ENCODE results near the gene ENTREP1. TPM values are rescaled to one million over a fixed set of nuclear protein-coding genes. Genes with fewer than 3 reads are reported as not detected.
"Not testable (repeated sequence)": the region's sequence is repeated elsewhere in the genome, so short reads cannot be mapped to it uniquely, and the experiment has no call there.

ENTREP1 gene
- total RNA-seq, 3 donors from 2014 or later = 0.11 TPM; not detected in 2

DNA sequence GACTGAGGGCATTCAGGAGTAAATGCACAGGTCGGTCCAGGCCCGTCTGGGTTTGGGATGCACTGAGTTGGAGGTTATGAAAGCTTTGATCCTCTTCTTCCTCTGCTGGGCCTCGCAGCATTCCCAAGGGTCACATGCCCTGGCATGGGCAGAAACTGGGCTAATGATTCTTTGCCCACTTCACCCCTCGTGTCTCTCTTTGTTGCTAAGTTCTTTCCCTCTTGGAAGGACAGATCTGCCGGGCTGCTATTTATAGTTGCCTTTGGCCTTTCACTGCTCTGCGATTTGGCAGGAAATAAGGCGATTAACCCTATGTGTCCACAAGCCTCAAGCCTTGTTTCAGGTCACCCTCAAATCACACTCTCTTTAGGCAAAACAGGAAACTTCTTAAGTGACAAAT is 66.9 kb downstream of the ENTREP1 start:
- Mint-ChIP-seq H3K4me3 (no peak overlapping the region), H3K36me3 (ENCODE audit: insufficient read depth) (no peaks in the 10 kb centered on the region), H3K4me1 (ENCODE audit: low read depth) (no peaks in the 10 kb centered on the region), H3K9me3 (no peaks in the 10 kb centered on the region), H3K27me3 (ENCODE audit: low read depth) (peaks cover 12% of the 10 kb centered on the region)
- DNase-seq (no peak), ATAC-seq (no peak)

DNA sequence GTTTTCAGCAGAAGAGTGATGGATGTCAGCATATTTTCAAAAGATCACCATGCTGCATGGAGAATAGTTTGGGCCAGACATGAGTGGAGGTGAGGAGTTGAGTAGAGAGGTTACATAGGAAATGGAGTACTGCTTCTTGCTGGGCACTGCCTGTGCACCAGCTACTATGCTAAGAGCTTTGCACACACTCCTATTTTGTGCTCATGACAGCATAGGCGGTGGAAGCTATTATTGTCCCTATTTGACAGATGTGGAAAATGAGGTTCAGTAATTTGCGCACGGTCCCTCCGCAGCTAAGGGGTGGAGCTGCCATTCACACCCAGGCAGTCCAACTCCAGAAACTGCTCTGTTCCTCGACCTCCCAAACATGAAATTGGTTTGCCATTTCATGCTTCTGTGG is 67.8 kb downstream of the ENTREP1 start:
- no peaks in the 10 kb centered on the region for H3K4me1 Mint-ChIP-seq (ENCODE audit: low read depth)
- no peaks in the 10 kb centered on the region for H3K36me3 Mint-ChIP-seq (ENCODE audit: insufficient read depth)
- ATAC-seq = no peak
- H3K4me3 Mint-ChIP-seq = no peak overlapping the region
- DNase-seq = no peak
- H3K27me3 Mint-ChIP-seq (ENCODE audit: low read depth) = peaks cover 12% of the 10 kb centered on the region
- no peaks in the 10 kb centered on the region for H3K9me3 Mint-ChIP-seq

DNA sequence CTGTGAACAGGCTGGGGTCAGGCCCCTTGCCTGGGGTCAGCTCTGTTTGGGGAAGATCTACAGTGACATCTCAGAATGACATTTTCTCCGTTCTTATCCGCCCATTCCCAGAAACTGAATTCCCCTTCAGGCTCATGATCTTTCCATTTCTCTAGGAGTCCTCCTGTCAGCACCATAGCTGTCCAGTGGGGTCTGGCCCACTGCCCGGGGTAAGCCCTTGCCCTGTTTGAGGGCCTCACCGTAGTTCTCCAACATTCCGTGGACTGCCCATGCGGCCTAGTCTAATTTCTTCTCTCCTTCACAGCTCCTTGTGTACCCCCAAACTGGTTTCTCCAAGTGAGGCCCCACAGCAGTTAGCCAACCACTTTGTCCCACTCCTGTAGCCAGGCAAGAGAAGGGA is 68.4 kb downstream of the ENTREP1 start:
- peaks cover 12% of the 10 kb centered on the region for H3K27me3 Mint-ChIP-seq (ENCODE audit: low read depth)
- no peaks in the 10 kb centered on the region for H3K36me3 Mint-ChIP-seq (ENCODE audit: insufficient read depth)
- DNase-seq = no peak
- H3K4me1 Mint-ChIP-seq (ENCODE audit: low read depth) = no peaks in the 10 kb centered on the region
- ATAC-seq = no peak
- H3K4me3 Mint-ChIP-seq = no peak overlapping the region
- H3K9me3 Mint-ChIP-seq = no peaks in the 10 kb centered on the region

DNA sequence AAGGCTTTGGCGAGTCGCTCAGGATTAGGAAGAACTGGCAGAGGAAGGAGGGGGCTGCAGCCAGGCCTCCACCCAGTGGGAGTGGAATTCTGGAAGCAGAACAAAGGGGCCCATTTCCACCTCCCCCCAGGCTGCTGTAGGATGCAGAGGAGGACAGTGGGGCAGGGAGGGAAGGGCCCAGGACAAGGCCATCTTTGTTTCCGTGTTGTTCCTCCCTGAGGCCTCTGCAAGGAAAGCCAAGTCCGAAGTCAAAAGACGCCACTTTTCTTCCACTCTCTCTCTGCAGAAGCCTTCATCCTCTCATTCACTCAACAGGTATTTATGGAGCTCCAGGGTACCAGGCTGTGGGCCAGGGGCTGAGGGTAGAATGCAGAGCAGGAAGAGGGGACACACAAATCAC is 70.7 kb downstream of the ENTREP1 start:
- H3K27me3 Mint-ChIP-seq (ENCODE audit: low read depth) = peaks cover 8% of the 10 kb centered on the region
- no peaks in the 10 kb centered on the region for H3K4me1 Mint-ChIP-seq (ENCODE audit: low read depth)
- H3K4me3 Mint-ChIP-seq = no peak overlapping the region
- H3K36me3 Mint-ChIP-seq (ENCODE audit: insufficient read depth) = no peaks in the 10 kb centered on the region
- no peaks in the 10 kb centered on the region for H3K9me3 Mint-ChIP-seq
- ATAC-seq = no peak
- no peak for DNase-seq

DNA sequence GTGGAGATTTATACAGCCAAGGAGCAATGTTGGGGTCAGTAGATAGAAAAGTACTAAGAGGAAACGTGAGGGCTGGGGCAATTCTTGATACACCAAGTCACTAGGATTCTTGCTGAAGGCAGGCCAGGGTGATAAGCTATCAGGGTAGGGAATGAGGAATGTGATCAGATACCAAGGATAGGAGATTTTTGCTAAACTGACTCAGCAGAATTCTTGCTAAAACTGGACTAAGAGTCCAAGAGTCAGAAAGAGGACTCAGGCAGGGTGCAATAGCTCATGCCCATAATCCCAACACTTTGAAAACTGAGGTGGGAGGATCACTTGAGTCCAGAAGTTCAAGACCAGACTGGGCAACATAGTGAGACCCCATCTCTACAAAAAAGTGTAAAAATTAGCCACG is 71.7 kb downstream of the ENTREP1 start:
- peaks cover 8% of the 10 kb centered on the region for H3K27me3 Mint-ChIP-seq (ENCODE audit: low read depth)
- no peaks in the 10 kb centered on the region for H3K36me3 Mint-ChIP-seq (ENCODE audit: insufficient read depth)
- no peak overlapping the region for H3K4me3 Mint-ChIP-seq
- no peaks in the 10 kb centered on the region for H3K4me1 Mint-ChIP-seq (ENCODE audit: low read depth)
- no peaks in the 10 kb centered on the region for H3K9me3 Mint-ChIP-seq
- no peak for ATAC-seq
- no peak for DNase-seq

DNA sequence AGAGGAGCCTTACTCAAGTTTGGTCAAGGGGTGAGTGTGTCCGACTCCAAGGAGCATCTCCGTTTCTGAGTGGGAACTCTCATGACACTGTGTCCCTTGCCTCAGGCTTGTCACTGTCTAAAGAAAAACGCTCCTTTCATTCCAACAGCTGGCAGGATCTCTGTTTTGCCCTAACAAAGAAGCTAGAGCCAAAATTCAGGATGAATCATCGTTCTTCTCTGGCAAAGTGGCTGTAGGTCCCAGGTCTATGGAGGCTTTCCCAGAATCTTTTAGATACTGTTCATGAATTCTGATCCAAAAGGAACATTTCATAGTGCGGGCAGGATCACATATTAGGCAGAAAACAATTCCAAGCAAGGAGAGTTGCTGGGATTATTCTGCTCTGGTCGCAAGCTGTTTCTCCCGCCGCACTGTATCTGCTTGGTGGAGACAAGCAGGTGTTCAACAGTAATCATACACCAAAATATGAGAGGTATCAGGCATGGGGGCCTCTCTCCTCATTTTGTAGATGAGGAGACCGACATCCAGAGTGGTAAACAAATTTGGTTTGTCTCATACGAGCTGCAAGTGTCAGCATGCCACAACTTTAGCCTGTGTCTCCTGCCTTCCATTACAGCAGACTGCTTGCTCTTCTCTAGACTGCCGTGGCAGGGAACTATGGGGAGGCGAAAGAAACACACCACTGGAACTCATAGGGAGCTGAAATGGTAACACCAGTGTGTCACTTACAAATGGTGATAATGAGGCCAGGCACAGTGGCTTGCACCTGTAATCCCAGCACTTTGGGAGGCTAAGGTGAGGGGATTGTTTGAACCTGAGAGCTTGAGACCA is 72.6 kb downstream of the ENTREP1 start:
- Mint-ChIP-seq H3K4me3 (no peak overlapping the region), H3K36me3 (ENCODE audit: insufficient read depth) (no peaks in the 10 kb centered on the region), H3K9me3 (no peaks in the 10 kb centered on the region), H3K4me1 (ENCODE audit: low read depth) (no peaks in the 10 kb centered on the region), H3K27me3 (ENCODE audit: low read depth) (peaks cover 5% of the 10 kb centered on the region)
- no peak for ATAC-seq
- DNase-seq = no peak

DNA sequence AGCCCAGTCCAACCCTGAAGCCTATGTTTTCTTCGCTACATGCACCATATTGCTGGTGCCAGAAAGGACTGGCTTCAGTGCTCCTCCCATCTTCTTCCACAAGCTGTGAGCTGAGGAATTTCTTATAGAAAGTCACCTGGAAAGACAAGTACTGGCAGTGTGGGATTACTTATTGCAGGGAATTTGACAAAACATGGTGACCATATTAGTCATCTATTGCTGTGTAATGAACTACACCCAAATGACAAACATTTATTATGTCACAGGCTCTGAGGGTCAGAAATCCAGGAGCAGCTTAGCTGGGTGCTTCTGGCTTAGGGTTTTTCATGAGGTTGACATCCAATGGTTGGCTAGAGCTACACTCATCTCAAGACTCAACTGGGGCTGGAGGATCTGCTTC is 75.5 kb downstream of the ENTREP1 start:
- no peaks in the 10 kb centered on the region for H3K36me3 Mint-ChIP-seq (ENCODE audit: insufficient read depth)
- no peaks in the 10 kb centered on the region for H3K9me3 Mint-ChIP-seq
- DNase-seq (no peak), ATAC-seq (no peak)
- no peaks in the 10 kb centered on the region for H3K4me1 Mint-ChIP-seq (ENCODE audit: low read depth)
- H3K4me3 Mint-ChIP-seq = no peak overlapping the region
- peaks cover 6% of the 10 kb centered on the region for H3K27me3 Mint-ChIP-seq (ENCODE audit: low read depth)

DNA sequence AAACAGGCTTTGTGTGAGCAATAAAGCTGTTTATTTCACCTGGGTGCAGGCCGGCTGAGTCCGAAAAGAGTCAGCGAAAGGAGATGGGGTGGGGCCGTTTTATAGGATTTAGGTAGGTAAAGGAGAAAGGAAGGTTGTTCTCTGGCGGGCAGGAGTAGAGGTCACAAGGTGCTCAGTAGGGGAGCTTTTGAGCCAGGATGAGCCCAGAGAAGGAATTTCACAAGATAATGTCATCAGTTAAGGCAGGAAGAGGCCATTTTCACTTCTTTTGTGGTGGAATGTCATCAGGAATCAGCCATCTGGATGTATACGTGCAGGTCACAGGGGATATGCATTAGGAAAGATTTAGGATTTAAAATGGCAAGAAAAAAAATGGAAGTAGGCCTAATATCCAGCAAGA is 84.9 kb downstream of the ENTREP1 start:
- not testable (repeated sequence) for H3K4me1 Mint-ChIP-seq (ENCODE audit: low read depth); H3K4me3 Mint-ChIP-seq; H3K36me3 Mint-ChIP-seq (ENCODE audit: insufficient read depth); H3K9me3 Mint-ChIP-seq; H3K27me3 Mint-ChIP-seq (ENCODE audit: low read depth); DNase-seq; ATAC-seq

DNA sequence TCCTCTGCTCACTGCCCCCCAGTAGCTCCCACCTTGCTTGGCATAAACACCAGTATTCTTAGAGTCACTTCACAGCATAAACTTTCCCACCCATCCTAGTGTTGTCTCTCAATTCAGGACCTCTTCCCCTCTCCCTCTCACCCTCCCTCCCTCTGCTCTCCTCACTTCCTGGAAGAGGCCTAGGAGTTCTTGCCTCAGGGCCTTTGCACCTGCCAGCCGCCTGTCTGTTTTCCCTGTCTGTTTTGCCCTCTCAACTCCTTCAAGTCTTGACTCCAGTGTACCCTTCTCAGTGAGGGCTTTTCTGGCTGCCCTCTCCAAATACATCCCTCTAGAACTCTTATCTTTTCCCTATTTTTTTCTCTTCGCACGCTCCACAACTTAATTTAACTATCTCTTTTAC is 86.2 kb downstream of the ENTREP1 start:
- Mint-ChIP-seq H3K27me3 (ENCODE audit: low read depth) (peaks cover 4% of the 10 kb centered on the region), H3K9me3 (no peaks in the 10 kb centered on the region), H3K36me3 (ENCODE audit: insufficient read depth) (no peaks in the 10 kb centered on the region), H3K4me3 (no peak overlapping the region), H3K4me1 (ENCODE audit: low read depth) (no peaks in the 10 kb centered on the region)
- DNase-seq (no peak), ATAC-seq (no peak)

DNA sequence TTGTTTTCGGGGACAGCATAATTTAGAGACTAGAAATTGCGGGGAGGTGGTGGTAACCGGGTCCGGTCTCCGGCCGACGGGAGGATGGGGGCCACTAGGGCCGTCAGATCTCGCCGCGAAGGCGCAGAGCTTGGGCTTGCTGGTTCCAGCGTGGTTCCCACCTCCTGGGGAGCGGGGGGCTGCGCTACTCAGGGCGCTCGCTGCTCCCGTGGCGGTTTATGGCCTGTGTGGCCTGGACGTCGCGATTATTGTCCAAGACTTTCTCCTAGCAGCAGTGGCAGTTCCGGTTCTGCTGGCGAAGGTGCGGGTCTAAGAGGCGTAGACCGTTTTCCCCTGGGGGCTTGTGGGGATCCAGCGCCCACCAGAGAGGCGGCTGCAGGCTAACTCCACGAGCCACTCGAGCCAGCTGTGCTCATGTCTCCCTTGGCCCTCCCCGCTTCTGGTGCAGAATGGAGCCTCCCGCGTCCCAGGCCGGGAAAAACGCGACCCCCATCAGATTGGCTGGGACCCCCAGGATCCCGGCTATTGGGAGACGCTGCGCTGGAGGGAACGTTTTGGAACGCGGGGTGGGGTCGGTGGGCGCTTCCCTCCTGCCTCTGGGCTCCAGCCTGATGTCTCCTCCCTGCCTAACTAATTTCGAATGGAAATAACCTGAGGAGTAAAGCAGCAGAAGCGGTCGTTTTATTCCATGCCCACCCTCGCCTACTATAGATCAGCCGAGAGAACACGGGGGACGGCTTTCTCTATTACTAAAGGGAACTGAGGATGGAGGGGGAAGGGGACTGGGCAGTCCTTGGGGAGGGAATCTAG is 87.1 kb downstream of the ENTREP1 start:
- ATAC-seq = no peak
- H3K4me3 Mint-ChIP-seq = no peak overlapping the region
- H3K36me3 Mint-ChIP-seq (ENCODE audit: insufficient read depth) = no peaks in the 10 kb centered on the region
- no peaks in the 10 kb centered on the region for H3K9me3 Mint-ChIP-seq
- H3K4me1 Mint-ChIP-seq (ENCODE audit: low read depth) = no peaks in the 10 kb centered on the region
- DNase-seq = no peak
- H3K27me3 Mint-ChIP-seq (ENCODE audit: low read depth) = peaks cover 4% of the 10 kb centered on the region

DNA sequence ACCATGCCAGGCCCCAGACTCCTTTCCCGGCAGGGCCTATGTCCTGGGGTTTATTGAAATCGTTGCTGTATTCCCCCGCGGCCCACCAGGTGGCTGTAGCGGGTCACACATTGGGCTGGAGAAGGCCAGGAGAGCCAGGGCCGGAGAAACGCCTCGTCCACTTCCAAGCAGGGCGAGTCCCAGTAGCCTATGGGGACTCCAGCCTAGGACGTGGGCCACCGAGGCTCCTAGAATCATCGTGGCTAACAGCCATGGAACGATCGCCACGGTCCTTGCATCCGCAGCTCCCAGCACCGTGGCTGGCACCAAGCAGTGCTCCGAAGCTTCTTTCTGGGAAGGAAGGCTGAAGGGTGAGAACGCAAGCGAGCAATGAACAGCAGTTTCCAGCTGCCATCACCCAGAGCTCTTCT is 87.7 kb downstream of the ENTREP1 start:
- DNase-seq (no peak), ATAC-seq (no peak)
- Mint-ChIP-seq H3K4me1 (ENCODE audit: low read depth) (no peaks in the 10 kb centered on the region), H3K4me3 (no peak overlapping the region), H3K27me3 (ENCODE audit: low read depth) (peaks cover 4% of the 10 kb centered on the region), H3K9me3 (no peaks in the 10 kb centered on the region), H3K36me3 (ENCODE audit: insufficient read depth) (no peaks in the 10 kb centered on the region)

DNA sequence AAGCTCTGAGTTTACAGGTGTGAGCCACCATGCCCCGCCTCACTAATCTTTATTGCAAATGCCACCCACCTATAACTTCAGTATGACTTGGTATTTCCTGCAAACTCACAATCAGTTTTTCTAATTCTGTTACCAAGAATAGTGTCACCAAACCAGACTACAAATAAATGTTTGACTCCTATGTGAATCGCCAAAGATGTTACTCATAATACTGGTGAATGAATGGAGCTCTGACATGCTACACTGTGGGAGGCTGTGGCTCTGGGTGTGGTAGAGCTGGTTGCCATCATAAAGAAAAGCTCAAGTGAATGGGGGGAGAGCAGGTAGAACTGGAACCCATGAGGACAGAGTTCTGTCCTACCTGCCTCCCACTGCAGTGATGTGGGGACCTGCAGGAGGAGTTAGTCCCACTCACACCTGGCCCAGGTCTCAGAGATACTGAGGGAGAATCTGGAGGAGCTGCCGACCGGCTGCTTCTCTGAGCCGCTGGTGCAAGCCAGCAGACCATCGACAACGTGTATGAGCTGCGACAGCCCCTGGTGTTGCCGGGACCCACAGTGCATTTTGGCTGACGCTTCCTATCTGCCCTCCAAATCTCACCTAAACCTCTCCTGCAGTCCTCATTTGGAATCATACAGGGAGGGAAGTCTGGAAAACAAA is 95.7 kb downstream of the ENTREP1 start:
- ATAC-seq (peak; percentile 46 to 58), DNase-seq (no peak)
- Mint-ChIP-seq H3K9me3 (no peaks in the 10 kb centered on the region), H3K27me3 (ENCODE audit: low read depth) (peaks cover 7% of the 10 kb centered on the region), H3K4me3 (no peak overlapping the region), H3K36me3 (ENCODE audit: insufficient read depth) (no peaks in the 10 kb centered on the region), H3K4me1 (ENCODE audit: low read depth) (peaks cover 1% of the 10 kb centered on the region)

DNA sequence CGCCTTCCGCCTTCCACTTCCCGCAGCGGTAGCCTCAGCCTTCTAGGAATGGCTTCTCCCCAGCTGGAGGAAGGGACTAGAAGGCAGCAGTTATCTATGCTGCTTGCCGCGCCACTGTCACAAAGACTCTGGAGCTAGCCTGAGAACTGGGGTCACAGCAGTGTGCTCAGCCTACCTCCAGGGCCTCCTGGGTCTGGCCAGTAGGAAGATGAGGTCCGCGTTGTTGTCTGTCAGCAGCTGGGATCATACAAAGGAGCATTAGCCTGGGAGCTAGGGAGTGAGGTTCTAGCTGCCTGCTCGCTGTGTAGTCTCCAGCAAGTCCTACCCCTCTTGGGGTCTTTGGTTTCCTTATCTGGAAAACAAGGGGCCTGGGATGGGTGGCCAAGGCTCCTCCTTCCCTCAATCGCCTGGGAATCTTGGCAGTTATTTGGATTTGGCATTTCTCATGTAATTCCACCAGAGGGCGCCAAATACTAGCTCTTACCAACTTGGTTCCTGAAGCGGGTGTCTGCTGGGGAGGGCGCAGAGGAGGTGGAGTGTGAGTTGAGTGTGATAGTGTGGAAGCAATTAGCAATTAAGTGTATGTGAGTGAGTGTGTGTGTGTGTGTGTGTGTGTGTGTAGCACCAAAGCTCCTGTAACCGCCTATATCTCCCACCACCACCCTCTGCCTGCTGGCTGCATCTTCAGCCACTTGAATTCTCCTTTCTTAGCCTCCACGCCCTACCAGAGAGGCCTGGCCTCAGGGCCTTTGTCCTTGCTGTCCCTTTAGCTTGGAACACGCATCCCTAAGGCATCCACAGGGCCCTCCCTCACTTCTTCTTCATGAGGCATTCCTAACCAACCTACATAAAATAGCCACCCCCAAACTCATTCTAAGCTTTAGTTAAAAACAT is 97.1 kb downstream of the ENTREP1 start:
- DNase-seq (peak; percentile 24), ATAC-seq (peak; percentile 55 to 61)
- Mint-ChIP-seq H3K4me3 (no peak overlapping the region), H3K27me3 (ENCODE audit: low read depth) (peaks cover 7% of the 10 kb centered on the region), H3K4me1 (ENCODE audit: low read depth) (peaks cover 1% of the 10 kb centered on the region), H3K9me3 (no peaks in the 10 kb centered on the region), H3K36me3 (ENCODE audit: insufficient read depth) (no peaks in the 10 kb centered on the region)
